ENCODE measurements around the gene CIDEB.

- no peak for TF ChIP-seq EP300 (IDR thresholded peaks at IDR 0.05; ENCODE audit: low read depth)
- no peak for TF ChIP-seq CTCF (IDR thresholded peaks at IDR 0.05)
- TF ChIP-seq POLR2AphosphoS5 (IDR thresholded peaks at IDR 0.05): no peak
- TF ChIP-seq POLR2A (IDR thresholded peaks at IDR 0.05): no peak
Measured at GRCh38 chr14:24329073-24329663, 21.4 kb upstream of the CIDEB start.
